HEK293 (cell line): ENCODE measurements around the gene PIK3R2.

ENCODE experiments used
- CTCF ChIA-PET: fragments of 350-600 bp; formaldehyde crosslinking; extraction: SDS; loops from one replicate; lab custom pipeline; 2021; ENCODE audit warnings: antibody characterized with exemption; lab: Yijun Ruan, JAX
- POLR2A ChIA-PET: fragments of 300-600 bp; formaldehyde crosslinking; extraction: SDS; loops from one replicate; lab custom pipeline; 2020; ENCODE audit warnings: antibody characterized with exemption, inconsistent platforms; lab: Yijun Ruan, JAX
- H3K27ac ChIP-seq: fragments of 200-500 bp; sonication (Bioruptor generic); 2 replicates; pipeline ENCODE4 v1.5.1; 2014; ENCODE audit warnings: low read depth, low read length, control low read depth, inconsistent platforms; ENCODE audit errors: extremely low read depth
- H3K36me3 ChIP-seq, 2 experiments: fragments of 200-500 bp in 1 of 2; sonication (Bioruptor generic) in 1 of 2; 1 replicate in 1 of 2; 2 replicates in 1 of 2; pipeline ENCODE4 v1.5.1; 2014 to 2017; ENCODE audit warnings: inconsistent platforms in 2 of 2, low read length in 2 of 2; ENCODE audit not compliant: control insufficient read depth in 2 of 2, insufficient read depth in 1 of 2
- H3K4me1 ChIP-seq: fragments of 200-500 bp; sonication (Bioruptor generic); 2 replicates; pipeline ENCODE4 v1.5.1; 2014; ENCODE audit warnings: mild to moderate bottlenecking, low read length, inconsistent platforms; ENCODE audit not compliant: control insufficient read depth, insufficient read depth
- H3K4me3 ChIP-seq: 2 replicates; pipeline ENCODE4 v1.5.1; 2011; ENCODE audit warnings: low read depth, mild to moderate bottlenecking, control low read depth, low read length, moderate library complexity
- H3K9me3 ChIP-seq: fragments of 200-500 bp; sonication (Bioruptor generic); 2 replicates; pipeline ENCODE4 v1.5.1; 2014; ENCODE audit warnings: low read depth, low read length, inconsistent platforms; ENCODE audit not compliant: control insufficient read depth, insufficient read depth
- BCL11B ChIP-seq: fragments of 450-650 bp; formaldehyde crosslinking; IDR thresholded peaks from 2 replicates; pipeline ENCODE4 v1.5.1; 2016; ENCODE audit warnings: low read depth, missing biosample characterization, missing genetic modification characterization
- GLIS1 ChIP-seq: fragments of 450-650 bp; formaldehyde crosslinking; IDR thresholded peaks from 2 replicates; pipeline ENCODE4 v1.5.1; 2016; ENCODE audit warnings: missing biosample characterization, missing genetic modification characterization
- KLF10 ChIP-seq: fragments of 450-650 bp; IDR thresholded peaks from 2 replicates; pipeline ENCODE4 v1.5.1; 2018; ENCODE audit warnings: missing biosample characterization, mild to moderate bottlenecking, missing genetic modification characterization
- KLF8 ChIP-seq: fragments of 450-650 bp; formaldehyde crosslinking; IDR thresholded peaks from 2 replicates; pipeline ENCODE4 v1.5.1; 2016; ENCODE audit warnings: missing biosample characterization, missing genetic modification characterization
- MZF1 ChIP-seq: fragments of 450-650 bp; formaldehyde crosslinking; IDR thresholded peaks from 2 replicates; pipeline ENCODE4 v1.5.1; 2017; ENCODE audit warnings: missing biosample characterization, missing genetic modification characterization, borderline replicate concordance
- PATZ1 ChIP-seq: fragments of 450-650 bp; formaldehyde crosslinking; IDR thresholded peaks from 2 replicates; pipeline ENCODE4 v1.5.1; 2016; ENCODE audit warnings: missing biosample characterization, missing genetic modification characterization
- REPIN1 ChIP-seq: fragments of 450-650 bp; formaldehyde crosslinking; IDR thresholded peaks from 2 replicates; pipeline ENCODE4 v1.5.1; 2017; ENCODE audit warnings: missing biosample characterization, missing genetic modification characterization, low read depth
- SP2 ChIP-seq: fragments of 450-650 bp; formaldehyde crosslinking; IDR thresholded peaks from 2 replicates; pipeline ENCODE4 v1.5.1; 2016; ENCODE audit warnings: missing biosample characterization, missing genetic modification characterization
- ZBTB17 ChIP-seq: fragments of 450-650 bp; formaldehyde crosslinking; IDR thresholded peaks from 2 replicates; pipeline ENCODE4 v1.5.1; 2016; ENCODE audit warnings: missing biosample characterization, missing genetic modification characterization
- ZBTB26 ChIP-seq: fragments of 450-650 bp; formaldehyde crosslinking; optimal IDR thresholded peaks from 2 replicates; pipeline ENCODE3; 2016; ENCODE audit warnings: missing biosample characterization, mild to moderate bottlenecking, missing genetic modification characterization
- ZBTB44 ChIP-seq: fragments of 450-650 bp; IDR thresholded peaks from 2 replicates; pipeline ENCODE4 v1.5.1; 2018; ENCODE audit warnings: missing biosample characterization, mild to moderate bottlenecking, missing genetic modification characterization
- ZFP69B ChIP-seq: fragments of 450-650 bp; formaldehyde crosslinking; IDR thresholded peaks from 2 replicates; pipeline ENCODE4 v1.5.1; 2016; ENCODE audit warnings: missing biosample characterization, missing genetic modification characterization
- ZNF112 ChIP-seq: fragments of 450-650 bp; formaldehyde crosslinking; IDR thresholded peaks from 2 replicates; pipeline ENCODE4 v1.5.0; 2017; ENCODE audit warnings: missing biosample characterization, missing genetic modification characterization
- ZNF211 ChIP-seq: fragments of 450-650 bp; formaldehyde crosslinking; IDR thresholded peaks from 2 replicates; pipeline ENCODE4 v1.5.1; 2016; ENCODE audit warnings: low read depth, missing biosample characterization, missing genetic modification characterization
- ZNF214 ChIP-seq: fragments of 450-650 bp; formaldehyde crosslinking; IDR thresholded peaks from 2 replicates; pipeline ENCODE4 v1.5.1; 2017; ENCODE audit warnings: missing biosample characterization, mild to moderate bottlenecking, missing genetic modification characterization, borderline replicate concordance
- ZNF362 ChIP-seq: fragments of 450-650 bp; formaldehyde crosslinking; IDR thresholded peaks from 2 replicates; pipeline ENCODE4 v1.5.1; 2016; ENCODE audit warnings: missing biosample characterization, missing genetic modification characterization
- ZNF488 ChIP-seq: fragments of 450-650 bp; formaldehyde crosslinking; IDR thresholded peaks from 2 replicates; pipeline ENCODE4 v1.5.1; 2016; ENCODE audit warnings: missing biosample characterization, missing genetic modification characterization
- ZNF501 ChIP-seq: fragments of 450-650 bp; formaldehyde crosslinking; IDR thresholded peaks from 2 replicates; pipeline ENCODE4 v1.5.1; 2016; ENCODE audit warnings: missing biosample characterization, missing genetic modification characterization
- ZNF514 ChIP-seq: fragments of 450-650 bp; formaldehyde crosslinking; IDR thresholded peaks from 2 replicates; pipeline ENCODE4 v1.5.1; 2016; ENCODE audit warnings: missing biosample characterization, missing genetic modification characterization
- ZNF610 ChIP-seq: fragments of 450-650 bp; formaldehyde crosslinking; IDR thresholded peaks from 2 replicates; pipeline ENCODE4 v1.5.1; 2016; ENCODE audit warnings: missing biosample characterization, missing genetic modification characterization, borderline replicate concordance
- ZNF629 ChIP-seq: fragments of 450-650 bp; formaldehyde crosslinking; IDR thresholded peaks from 2 replicates; pipeline ENCODE4 v1.5.1; 2017; ENCODE audit warnings: missing biosample characterization, missing genetic modification characterization
- ZNF658 ChIP-seq: fragments of 450-650 bp; formaldehyde crosslinking; IDR thresholded peaks from 2 replicates; pipeline ENCODE4; 2016; ENCODE audit warnings: missing biosample characterization, missing genetic modification characterization
- ZNF664 ChIP-seq: fragments of 450-650 bp; formaldehyde crosslinking; IDR thresholded peaks from 2 replicates; pipeline ENCODE4 v1.5.1; 2016; ENCODE audit warnings: missing biosample characterization, missing genetic modification characterization
- ZNF768 ChIP-seq: fragments of 450-650 bp; formaldehyde crosslinking; IDR thresholded peaks from 2 replicates; pipeline ENCODE4 v1.5.1; 2018; ENCODE audit warnings: missing biosample characterization, mild to moderate bottlenecking, missing genetic modification characterization
- ZNF785 ChIP-seq: fragments of 450-650 bp; formaldehyde crosslinking; IDR thresholded peaks from 2 replicates; pipeline ENCODE4 v1.5.1; 2016; ENCODE audit warnings: missing biosample characterization, missing genetic modification characterization
- ZNF792 ChIP-seq: fragments of 450-650 bp; formaldehyde crosslinking; IDR thresholded peaks from 2 replicates; pipeline ENCODE4 v1.5.1; 2016; ENCODE audit warnings: missing biosample characterization, missing genetic modification characterization
- ZSCAN23 ChIP-seq: fragments of 450-650 bp; formaldehyde crosslinking; IDR thresholded peaks from 2 replicates; pipeline ENCODE4 v1.5.1; 2016; ENCODE audit warnings: missing biosample characterization, missing genetic modification characterization
- ZSCAN5A ChIP-seq: fragments of 450-650 bp; formaldehyde crosslinking; IDR thresholded peaks from 2 replicates; pipeline ENCODE4 v1.5.1; 2016; ENCODE audit warnings: missing biosample characterization, missing genetic modification characterization

Gene PIK3R2

GRCh38 chr19:18156841-18157464 is 4.0 kb downstream of the PIK3R2 start (continued):
- TF ChIP-seq ZNF792 (tag by site-specific recombination) (no peak), ZNF514 (tag by site-specific recombination) (no peak), ZBTB17 (tag by site-specific recombination) (peak; percentile 89), GLIS1 (peak; percentile 90), SP2 (tag by site-specific recombination) (peak; percentile 31), ZNF211 (tag by site-specific recombination) (no peak), REPIN1 (no peak), ZNF664 (tag by site-specific recombination) (no peak), ZNF112 (tag by site-specific recombination) (no peak), ZSCAN5A (tag by site-specific recombination) (no peak), ZSCAN23 (tag by site-specific recombination) (no peak), KLF8 (tag by site-specific recombination) (peak; percentile 56; the same call in 1 of the 2 replicates)

GRCh38 chr19:18157465-18158063 is 4.6 kb downstream of the PIK3R2 start:
- ChIA-PET POLR2A (interaction anchor here (0.6 to 1.0 kb wide), 5 partner anchors 59 to 636 kb away, joined by 3 to 5 read pairs (median 3); partner anchors contain the start of gene JUND), CTCF (interaction anchor here (0.6 to 1.4 kb wide), 6 partner anchors 10 to 136 kb away, joined by 3 to 6 read pairs (median 3); no protein-coding TSS in a partner anchor)
- Histone ChIP-seq H3K4me1 (peaks cover 12% of the 10 kb centered on the region), H3K9me3 (no peaks in the 10 kb centered on the region), H3K4me3 (no peak overlapping the region), H3K36me3 (peaks cover 0 to 36% of the 10 kb centered on the region in 2 experiments; a peak in 2 of 3 replicates), H3K27ac (peak overlapping the region; percentile 85)
- TF ChIP-seq ZNF629 (tag by site-specific recombination), result no peak; the same call in 1 of the 2 replicates
- peak; percentile 85 for TF ChIP-seq PATZ1 (tag by site-specific recombination)
- TF ChIP-seq ZNF488 (tag by site-specific recombination), result no peak
- TF ChIP-seq GLIS1, result no peak; the same call in 1 of the 2 replicates
- peak; percentile 30 for TF ChIP-seq ZBTB26
- no peak for TF ChIP-seq ZBTB44 (tag by site-specific recombination)
- TF ChIP-seq ZNF658 (tag by site-specific recombination), result no peak
- TF ChIP-seq ZNF610 (tag by site-specific recombination), result 0 out of 2 replicates have a peak, but pooled peaks have one; percentile 43
- TF ChIP-seq KLF10 (tag by site-specific recombination), result no peak; the same call in 1 of the 2 replicates
- TF ChIP-seq BCL11B (tag by site-specific recombination), result 0 out of 2 replicates have a peak, but pooled peaks have one; percentile 78
- peak; percentile 45; the same call in 1 of the 2 replicates for TF ChIP-seq ZNF768 (tag by site-specific recombination)
- 0 out of 2 replicates have a peak, but pooled peaks have one; percentile 20 for TF ChIP-seq ZNF501 (tag by site-specific recombination)
- TF ChIP-seq ZFP69B (tag by site-specific recombination), result peak; percentile 4; the same call in 1 of the 2 replicates
- TF ChIP-seq ZNF214 (tag by site-specific recombination), result no peak
- TF ChIP-seq ZNF362, result peak; percentile 95
- TF ChIP-seq ZNF785 (tag by site-specific recombination), result no peak
- TF ChIP-seq MZF1 (tag by site-specific recombination), result 0 out of 2 replicates have a peak, but pooled peaks have one; percentile 22
